Epithelial cell of esophagus (primary cell): ENCODE data around the gene ZNRF3.

Experiments used
- DNase-seq: peaks from one replicate; pipeline ENCODE4 v3.0.0; 2010; ENCODE audit warnings: low read depth
- H3K4me3 ChIP-seq: 2 replicates; pipeline ENCODE4 v1.5.1; 2011; ENCODE audit warnings: mild to moderate bottlenecking, low read length, control low read depth
- TF ChIP-seq, protein P1 (sequence below): IDR thresholded peaks from 2 replicates; pipeline ENCODE4 v1.5.1; 2011; ENCODE audit warnings: low read depth, mild to moderate bottlenecking, low read length, control low read depth, inconsistent platforms; ENCODE audit not compliant: insufficient read depth; ENCODE audit errors: missing control alignments

ZNRF3 gene

DNA sequence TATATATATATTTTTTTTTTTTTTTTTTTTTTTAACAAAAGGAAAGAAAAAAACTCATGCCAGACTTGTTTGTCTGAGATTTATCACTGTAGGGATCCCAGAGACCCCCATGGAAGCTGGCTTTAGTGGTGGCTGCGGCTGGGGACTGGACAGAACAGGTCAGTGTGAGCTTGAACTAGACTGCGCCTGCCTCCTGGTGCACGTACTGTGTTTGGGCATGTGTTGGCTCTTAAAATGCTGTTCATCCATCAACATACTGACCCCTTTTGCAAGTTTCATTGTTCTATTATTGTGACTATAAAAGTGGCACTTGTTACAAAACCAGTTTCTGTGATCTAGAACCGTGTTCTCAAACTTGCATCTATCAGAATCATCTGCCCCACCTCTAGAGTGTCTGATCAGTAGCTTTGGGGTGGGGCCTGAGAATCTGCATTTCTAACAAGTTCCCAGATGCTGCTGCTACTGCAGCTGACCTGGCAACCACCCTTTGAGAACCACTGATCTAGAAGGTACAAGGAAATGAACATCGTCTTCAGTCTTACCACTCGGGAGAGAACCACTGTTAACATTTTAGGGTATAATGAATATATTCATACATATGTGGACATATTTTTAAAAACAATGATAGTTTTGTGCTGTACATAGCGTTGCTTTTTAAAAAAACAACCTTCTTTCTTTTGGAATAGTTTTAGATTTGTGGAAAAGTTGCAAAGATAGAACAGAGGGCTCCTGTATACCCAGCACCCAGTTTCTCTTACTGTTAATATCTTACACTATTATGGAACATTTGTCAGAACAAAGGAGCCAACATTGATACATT is 54.0 kb downstream of the ZNRF3 start:
- DNase-seq: no peak
- TF ChIP-seq, protein P1, sequence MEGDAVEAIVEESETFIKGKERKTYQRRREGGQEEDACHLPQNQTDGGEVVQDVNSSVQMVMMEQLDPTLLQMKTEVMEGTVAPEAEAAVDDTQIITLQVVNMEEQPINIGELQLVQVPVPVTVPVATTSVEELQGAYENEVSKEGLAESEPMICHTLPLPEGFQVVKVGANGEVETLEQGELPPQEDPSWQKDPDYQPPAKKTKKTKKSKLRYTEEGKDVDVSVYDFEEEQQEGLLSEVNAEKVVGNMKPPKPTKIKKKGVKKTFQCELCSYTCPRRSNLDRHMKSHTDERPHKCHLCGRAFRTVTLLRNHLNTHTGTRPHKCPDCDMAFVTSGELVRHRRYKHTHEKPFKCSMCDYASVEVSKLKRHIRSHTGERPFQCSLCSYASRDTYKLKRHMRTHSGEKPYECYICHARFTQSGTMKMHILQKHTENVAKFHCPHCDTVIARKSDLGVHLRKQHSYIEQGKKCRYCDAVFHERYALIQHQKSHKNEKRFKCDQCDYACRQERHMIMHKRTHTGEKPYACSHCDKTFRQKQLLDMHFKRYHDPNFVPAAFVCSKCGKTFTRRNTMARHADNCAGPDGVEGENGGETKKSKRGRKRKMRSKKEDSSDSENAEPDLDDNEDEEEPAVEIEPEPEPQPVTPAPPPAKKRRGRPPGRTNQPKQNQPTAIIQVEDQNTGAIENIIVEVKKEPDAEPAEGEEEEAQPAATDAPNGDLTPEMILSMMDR: no peak
- no peak overlapping the region for H3K4me3 ChIP-seq

- TF ChIP-seq, protein P1: no peak
- no peak for DNase-seq
- H3K4me3 ChIP-seq: no peak overlapping the region
These were observed 55.0 kb downstream of the ZNRF3 start for GRCh38 chr22:28938286-28938833.

DNA sequence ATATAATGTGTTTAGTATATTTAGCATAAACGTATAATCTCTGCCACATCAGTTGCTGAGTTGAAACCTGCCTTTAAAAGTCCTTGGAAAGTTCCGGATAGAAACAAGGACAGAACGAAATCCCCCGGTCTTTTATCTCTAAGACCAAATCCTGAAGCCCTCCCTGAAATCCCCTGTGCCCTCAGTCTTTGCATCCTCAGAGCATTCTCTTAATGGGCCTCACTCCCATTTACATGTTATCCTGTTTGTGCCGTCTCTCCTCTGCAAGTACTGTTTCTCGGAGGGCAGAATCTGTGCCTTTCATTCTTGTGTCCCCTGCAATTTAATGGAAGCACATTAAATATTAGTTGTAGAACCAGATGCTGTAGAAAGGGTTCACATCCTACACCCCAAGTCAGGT is 56.0 kb downstream of the ZNRF3 start:
- TF ChIP-seq, protein P1: no peak
- no peak overlapping the region for H3K4me3 ChIP-seq
- no peak for DNase-seq

DNA sequence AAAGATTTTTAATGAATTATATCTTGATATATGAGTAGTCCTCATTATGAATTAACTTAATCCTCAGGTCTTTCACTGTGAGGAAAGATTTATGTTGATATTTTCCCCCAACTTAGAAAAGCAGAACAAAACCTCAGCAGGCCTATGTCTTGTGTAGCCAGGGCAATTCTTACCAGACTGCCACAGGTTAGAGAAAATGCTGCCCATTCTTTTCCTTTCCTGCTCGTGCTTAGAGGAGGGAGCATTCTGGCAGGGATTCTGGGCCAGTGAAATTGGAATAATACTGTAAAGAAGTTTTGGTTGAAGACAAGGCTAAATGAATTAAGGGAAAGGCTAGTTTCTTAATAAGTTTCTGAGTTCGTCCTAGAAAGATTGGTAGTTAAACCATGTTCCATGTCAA is 56.6 kb downstream of the ZNRF3 start:
- no peak for DNase-seq
- no peak overlapping the region for H3K4me3 ChIP-seq
- TF ChIP-seq, protein P1: no peak

DNA sequence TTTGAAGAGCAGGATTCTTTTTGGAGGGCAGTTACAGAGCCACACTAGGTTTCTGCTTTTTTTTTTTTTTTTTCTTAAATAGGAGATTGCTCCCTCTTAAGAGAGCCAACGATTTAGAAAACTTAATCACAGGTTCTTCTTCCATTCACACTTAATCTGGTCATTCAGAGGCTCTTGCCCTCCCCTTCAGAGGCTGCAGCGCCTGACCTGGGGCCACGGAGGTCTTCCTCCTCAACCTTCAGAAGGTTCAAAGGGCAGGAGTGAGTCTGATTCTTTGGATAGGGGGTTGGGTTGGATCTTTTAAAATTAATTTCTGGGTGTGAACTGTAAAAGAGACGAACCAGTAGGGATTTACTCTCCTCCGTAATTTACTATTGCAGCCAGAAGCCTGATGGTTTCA is 57.1 kb downstream of the ZNRF3 start:
- TF ChIP-seq, protein P1: no peak
- H3K4me3 ChIP-seq: no peak overlapping the region
- DNase-seq: no peak

DNA sequence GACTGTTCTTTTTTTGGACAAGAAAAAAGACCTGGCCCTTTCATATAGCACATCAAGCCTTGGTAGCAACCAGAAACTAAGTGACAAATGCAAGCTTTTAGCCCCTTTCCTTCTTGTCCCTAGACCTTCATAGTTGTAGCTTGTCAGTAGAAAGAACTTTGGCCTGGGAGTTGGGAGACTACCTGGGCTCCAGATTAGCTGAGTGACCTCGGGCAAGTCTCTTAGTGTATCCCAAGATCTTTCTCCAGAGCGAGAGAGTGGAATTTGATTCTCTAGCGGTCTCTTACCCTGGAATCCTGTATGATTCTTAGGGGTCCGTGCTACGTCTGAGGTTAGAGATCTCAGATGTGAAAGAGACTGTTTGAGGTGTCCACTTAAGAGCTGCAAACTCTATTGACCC is 59.0 kb downstream of the ZNRF3 start:
- no peak for DNase-seq
- TF ChIP-seq, protein P1: no peak
- no peak overlapping the region for H3K4me3 ChIP-seq
